ENCODE data around the gene NPL.
A peak's percentile ranks its signal among the peaks of the same experiment; 100 is the strongest.

NPL gene

DNA sequence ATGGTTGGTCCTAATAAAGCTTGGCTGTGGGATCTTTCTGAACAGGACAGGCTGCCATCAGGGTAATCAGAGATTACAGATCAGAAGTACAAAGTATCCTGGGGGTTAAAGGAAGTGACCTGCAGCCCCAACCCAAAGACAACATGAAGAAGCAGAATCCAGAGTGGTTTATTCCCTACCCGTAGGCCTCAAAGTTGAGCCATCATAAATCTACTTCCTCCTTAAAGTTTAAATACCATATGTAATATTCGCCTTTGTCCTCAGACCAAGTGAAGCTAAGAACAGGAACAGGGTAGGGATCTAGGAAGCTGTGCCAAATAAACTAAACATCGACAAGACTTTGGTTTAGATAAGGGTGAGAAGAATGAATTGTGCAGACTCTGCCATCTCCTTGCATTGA, 33.6 kb downstream of the NPL start:
- no peak for DNase-seq

DNA sequence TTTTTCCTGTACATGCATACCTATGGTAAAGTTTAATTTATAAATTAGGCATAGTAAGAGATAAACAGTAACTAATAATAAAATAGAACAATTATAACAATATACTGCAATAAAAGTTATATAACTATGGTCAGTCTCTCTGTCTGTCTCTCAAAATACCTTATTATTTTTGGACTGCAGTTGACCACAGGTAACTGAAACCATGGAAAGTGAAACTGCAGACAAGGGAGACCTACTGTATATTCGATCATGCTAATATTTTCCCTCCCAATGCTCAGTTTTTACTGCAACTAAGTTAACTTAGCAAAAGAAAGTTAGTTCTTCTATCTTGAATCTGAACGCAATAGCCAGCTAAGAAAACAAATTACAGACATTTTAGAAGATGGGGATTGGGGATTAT, 37.3 kb downstream of the NPL start:
- no peak for DNase-seq

DNA sequence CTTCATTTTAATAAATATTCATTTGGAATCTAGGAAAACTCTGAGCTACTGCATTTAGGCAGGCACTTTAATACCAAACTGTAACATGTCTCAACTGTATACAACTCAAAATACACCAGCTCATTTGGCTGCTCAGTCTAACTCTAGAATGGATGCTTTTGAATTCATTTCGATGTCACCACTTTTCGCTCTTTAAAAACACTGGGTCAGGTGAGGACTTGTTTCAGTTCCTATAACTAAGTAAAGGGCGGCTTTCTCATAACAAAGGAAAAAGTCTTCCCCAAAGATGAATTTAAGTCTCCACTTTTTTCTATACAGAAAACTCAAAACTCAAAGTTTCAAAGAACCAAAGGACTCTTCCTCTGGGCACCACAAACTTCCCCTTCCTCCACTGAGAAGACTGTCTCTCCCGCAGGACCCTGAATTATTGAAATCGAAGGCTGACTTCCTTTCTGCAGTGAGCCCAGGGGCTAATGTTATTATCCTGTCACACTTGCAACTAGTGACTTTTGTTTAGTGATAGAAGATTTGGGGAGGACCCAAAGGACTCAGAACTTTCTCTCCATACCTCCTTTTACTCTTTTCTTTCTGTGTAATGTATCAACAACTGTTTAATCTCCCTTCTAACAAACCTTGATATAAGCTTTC, 39.8 kb downstream of the NPL start:
- no peak for DNase-seq

DNA sequence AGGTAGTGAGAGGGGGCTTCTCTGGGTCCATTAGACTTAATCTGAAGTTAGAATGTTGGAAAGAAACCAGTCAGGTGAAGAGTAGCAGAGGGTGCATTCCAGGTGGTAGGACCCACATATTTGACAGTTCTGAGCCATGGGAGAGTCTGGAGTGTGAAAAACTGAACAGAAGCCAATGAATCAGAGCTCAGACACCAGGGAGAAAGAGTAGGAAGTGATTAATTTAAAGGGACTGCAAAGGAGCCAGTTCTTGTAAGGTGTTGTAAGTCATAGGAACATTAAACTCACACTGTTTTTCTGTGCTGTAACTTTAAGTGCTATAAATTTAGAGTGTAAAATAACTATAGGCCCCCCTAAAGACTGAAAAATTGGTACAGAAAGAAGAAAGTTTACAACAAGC, 43.7 kb downstream of the NPL start:
- DNase-seq = no peak

DNA sequence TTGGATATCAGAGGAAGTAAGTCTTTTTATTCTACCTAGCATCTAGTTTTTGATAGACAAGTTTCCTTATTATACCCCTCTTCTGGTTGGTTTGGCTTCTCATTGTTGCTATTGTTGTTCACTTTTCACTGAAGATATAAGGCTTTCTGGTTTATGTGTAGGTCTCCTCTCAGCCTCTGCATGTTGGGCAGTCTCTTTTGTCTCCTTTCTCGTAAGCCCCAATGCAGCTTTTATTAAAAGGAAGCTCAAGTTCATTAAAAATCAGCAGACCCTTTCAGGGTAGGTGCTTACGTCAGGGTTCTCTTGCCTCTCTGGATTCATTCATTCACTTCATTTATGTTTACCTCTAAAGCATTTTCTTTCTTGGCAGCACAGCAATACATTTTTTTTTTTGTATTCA, 44.8 kb downstream of the NPL start:
- DNase-seq = no peak

DNA sequence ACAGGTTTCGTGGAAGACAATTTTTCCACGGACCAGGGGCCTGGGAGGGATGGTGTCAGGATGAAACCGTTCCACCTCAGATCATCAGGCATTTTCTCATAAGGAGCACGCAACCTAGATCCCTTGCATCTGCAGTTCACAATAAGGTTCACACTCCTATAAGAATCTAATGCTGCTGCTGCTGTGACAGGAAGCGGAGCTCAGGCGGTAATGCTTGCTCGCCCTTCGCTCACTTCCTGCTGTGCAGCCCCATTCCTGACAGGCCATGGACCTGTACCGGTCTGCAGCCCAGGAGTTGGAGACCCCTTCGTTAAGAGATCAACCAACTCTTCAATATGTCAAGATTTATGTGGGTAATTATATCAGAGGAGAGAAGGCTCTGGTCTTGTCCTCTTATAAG, 46.2 kb downstream of the NPL start:
- DNase-seq = no peak

DNA sequence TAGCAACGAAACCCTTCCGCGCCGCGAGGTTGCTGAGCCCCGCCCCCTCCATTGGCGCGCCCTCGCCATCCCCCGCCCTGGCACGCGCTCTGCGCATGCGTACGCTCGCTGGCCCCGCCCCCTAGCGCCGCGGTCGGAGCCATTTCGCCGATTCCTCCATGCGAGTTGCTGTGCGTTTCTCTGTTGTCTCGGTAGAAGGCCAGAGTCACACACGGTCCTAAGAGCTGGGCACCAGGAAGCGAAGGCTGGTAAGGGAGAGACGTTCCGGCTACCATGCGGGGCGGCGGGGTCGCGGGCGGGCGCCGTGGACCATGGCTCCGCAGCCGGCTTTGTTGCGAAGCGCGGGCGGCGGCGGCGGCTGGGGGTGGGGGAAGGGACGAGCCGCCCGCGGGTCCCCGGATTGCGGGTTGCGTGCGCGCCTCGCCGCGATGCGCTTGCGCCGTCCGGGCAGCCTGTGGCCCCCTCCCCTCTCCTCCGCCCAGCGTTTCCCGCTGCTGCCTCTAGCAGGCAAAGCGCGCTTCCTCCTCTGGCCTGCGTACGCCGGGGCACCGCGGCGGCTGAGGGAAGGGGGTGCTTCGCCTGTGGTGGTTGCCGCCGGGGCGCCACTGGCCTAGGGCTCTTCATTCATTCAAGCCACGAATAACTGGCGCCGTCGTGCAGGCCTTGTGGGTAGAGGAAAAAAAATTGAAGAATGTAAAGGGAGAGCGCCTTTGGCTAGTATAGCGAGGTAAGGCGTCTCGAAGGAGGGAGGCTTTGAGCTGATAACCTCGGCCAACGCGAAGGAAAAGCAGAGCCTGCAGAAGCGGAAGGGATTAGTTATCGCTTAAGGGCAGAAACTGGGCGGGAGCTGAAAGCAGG, 49.9 kb downstream of the NPL start, which contains the start of gene DHX9:
DHX9 (plus strand) TSS at position 139 of the 858 bp plus-strand sequence. CDS start 3,220 bp downstream, outside the sequence.
- DNase-seq = peak; percentile 91

DNA sequence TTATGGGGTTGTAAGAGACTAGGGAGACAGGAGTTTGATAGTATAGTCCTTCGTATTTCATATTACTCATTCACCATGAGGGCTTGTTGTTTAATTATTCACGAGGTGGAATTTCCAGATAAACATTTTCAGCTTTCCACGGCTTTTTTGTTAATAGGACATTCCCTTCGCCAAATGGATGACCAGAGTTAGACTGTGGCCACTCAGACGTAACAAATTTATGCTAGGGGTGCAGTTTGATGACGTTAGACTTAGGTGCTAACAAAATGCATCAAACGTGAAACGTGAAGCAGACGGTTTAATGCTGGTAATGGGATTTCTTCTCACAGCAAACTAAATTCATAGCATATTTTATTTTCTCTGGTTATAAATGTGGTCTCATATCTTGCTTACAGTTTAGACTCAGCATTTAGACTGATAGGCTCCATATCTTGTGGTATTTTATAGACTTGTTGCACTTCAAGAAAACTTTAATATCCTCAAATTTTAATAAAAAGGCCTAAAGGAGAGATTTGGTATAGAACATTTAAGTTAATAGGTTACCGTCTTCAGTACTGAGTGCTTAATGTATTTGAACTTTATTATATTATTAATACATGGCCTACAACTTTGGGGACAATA, 51.9 kb downstream of the NPL start:
- DNase-seq = no peak

DNA sequence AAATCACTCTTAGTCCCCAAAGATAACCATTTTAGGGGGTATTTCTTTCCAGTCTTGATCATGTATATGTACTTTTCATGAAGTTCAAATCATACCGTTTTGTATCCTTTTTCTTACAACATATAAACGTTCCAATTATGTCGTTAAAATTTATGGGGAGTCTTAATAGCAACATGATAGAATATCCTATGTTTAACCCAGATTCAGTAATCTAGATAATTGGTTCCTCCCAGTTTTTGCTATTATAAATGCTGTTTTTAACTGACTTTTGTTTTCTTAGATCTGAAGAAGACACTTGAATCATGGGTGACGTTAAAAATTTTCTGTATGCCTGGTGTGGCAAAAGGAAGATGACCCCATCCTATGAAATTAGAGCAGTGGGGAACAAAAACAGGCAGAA, 52.7 kb downstream of the NPL start:
- DNase-seq = no peak

DNA sequence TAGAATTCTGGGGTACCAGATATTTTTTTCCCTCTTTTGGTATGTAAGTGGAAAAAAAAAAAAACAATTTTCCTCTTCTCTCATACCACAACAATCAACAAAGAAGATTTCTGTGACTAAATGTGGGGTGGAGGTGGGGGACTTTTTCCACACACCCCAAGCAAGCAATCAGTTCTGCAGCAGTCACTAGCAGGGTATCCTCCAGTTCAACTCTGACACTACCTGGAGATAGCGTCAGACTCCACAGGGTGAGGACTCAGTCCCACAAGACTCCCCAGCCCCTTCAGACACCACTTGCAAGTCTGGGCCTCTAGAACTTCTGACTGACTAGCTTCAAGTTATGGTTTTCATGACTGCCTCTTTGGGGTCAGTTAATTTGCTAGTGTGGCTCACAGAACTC, 55.8 kb downstream of the NPL start:
- DNase-seq = peak; percentile 16 to 28

DNA sequence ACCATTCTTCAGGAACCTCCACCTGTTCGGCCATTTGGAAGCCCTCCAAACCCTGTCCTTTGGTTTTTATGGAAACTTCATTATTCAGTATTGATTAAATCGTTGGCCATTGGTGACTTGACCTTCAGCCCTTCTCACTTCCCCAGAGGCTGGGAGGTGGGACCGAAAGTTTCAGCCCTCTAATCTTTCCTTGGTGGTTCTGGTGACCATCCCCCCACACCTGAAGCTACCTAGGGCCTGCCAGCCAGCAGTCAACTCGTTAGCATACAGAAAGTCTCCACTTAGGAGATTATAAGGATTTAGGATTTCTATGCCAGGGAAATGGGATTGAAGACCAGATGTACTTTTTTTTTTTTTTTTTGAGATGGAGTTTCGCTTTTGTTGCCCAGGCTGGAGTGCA, 56.3 kb downstream of the NPL start:
- no peak for DNase-seq

DNA sequence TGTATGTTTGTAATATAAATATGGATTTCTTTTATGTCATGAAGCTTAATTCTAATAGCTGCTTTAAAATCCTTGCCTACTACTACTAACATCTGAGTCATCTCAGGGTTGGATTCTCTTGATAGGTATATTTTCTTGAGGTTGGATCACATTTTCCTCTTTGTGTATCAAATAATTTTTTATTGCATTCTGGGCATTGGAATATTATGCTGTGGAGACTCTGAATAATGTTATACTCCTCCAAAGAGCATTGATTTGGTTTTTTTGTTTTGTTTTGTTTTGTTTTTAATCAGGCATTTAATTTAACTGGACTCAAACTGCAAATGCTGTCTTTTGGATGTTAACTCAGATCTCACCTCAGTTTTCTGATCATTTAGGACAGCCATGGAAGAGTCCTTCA, 57.5 kb downstream of the NPL start:
- no peak for DNase-seq

DNA sequence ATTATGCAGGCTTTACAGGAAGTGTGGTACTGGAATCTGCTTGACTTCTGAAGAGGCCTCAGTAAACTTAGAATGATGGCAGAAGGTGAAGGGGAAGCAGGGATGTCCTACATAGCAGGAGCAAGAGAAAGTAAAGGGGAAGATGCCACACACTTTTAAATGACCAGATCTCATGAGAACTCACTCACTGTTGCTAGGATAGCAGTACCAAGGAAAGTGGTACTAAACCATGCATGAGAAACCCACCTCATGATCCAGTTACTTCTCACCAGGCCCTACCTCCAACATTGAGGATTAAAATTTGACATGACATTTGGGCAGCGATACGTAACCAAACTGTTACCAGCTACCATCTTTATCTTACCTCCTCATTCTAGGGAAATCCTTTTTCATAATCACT, 59.2 kb downstream of the NPL start:
- no peak for DNase-seq

DNA sequence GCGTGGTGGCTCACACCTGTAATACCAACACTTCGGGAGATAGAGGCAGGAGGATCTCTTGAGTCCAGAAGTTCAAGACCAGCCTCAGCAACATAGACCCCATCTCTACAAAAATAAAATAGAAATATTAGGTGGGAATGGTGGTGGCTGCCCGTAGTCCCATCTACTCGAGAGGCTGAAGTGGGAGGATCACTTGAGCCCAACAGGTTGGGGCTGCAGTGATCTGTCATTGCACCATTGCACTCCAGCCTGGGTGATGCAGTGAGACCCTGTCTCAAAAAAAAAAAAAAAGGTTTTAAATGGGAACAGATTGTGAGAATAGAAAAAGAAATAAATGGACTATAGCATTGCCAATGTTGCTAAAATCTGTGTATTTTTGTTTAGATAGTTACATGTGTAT, 60.7 kb downstream of the NPL start:
- no peak for DNase-seq

DNA sequence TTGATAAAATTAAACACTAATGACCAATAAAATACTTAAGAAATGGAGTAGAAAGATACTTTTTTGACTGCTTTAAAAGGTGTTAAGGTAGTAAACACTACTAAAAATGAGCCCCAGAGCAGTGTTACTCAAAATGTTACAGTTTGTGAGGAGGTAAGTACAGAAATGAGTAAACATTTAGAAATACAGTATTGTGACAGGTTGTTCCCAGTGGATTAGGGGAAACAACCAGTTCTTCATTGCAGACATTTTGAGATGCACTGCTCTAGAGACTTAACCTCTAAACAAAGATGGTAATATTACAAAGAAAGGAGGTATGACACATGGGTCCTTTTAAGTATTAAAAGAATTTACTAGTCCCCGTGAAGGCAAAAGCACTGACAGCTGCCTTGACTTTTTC, 62.3 kb downstream of the NPL start:
- no peak for DNase-seq

DNA sequence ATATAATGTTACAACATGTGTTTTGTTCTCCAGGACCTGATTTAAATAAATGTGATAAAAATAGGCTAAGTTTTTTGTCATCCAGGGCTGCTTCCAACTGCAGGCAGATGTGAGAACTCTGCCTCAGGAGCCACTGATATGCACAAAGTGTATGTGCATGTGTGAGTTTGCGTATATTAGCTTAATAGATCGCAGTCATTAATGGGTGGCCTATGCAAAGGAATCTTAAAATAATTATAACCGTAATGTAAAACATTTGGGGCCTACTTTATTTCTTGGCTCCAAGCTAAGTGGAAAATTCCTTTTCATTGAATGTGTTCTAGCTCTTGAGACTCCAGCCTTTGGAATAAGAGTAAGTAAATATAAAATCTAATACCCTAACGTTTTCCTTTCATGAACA, 66.3 kb downstream of the NPL start:
- DNase-seq = no peak

DNA sequence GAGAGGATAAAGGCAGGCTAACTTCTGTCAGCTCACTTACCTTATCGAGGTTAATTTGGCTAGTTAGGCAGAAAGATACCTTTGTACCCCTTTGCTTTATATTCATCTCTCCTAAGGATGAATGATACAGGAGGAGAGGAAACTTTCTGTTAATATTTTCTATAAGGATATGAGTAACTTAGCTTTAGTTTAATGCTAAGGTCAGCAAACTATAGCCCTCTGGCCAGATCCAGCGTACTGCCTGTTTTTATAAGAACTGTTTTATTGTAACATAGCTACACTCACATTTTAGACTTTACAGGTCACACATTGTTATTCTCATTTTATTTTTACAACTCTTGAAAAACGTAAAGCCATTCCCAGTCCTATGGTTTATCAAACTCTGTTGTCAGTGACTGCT, 67.6 kb downstream of the NPL start:
- no peak for DNase-seq

DNA sequence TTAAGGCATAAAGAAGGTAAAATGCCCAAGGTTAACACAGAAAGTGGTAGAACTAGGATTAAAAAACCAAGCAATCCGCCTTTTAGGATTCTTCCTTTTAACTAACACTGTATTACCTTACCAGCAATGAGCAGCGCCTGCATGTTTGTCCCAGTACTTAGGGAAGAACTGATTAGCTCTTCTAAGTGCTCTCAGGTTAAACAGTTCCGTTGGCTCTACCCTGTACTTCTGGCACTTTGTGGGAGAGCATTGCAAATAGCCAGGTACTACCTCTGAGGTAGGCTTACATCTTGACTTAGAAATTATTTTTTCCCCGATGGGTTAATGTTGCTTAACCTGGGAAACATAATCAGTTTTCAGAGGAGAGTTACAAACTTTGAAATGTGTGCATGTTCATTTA, 71.1 kb downstream of the NPL start:
- no peak for DNase-seq

DNA sequence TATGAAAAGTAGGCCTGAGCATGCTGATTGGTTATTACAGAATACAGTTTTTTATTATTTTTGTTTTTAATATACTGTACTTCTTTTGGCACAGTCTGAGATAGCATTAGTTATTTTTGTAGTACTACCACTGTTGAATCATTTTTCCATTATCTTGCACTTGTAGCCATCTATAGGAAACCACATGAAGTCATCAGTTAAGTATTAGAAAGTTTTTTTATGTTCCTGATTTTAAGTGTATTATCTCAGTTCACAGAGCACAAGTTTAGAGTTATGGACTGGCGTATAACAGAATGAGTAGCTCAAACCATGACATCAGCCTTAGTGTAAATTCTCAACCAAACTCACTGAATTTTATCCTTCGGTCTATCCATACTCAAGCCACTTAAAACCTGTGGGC, 72.4 kb downstream of the NPL start:
- no peak for DNase-seq

DNA sequence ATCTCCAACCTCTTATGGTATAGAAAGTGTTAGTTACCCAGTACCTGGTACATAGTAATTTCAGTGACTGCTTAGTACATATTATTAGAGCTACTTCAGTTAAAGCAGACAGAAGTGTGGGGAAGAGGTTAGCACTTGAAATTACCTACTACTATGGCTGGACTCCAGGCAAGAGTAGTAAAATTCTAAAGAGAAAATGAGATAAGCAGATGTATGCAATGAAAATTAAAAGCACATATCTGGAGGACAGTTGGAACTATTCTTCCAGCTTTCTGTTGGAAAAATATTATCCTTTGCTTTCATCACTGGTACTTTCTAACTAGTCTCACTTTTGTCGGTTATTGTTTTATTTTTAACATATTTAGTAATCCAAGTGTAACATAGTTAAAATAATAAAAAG, 73.3 kb downstream of the NPL start:
- no peak for DNase-seq

DNA sequence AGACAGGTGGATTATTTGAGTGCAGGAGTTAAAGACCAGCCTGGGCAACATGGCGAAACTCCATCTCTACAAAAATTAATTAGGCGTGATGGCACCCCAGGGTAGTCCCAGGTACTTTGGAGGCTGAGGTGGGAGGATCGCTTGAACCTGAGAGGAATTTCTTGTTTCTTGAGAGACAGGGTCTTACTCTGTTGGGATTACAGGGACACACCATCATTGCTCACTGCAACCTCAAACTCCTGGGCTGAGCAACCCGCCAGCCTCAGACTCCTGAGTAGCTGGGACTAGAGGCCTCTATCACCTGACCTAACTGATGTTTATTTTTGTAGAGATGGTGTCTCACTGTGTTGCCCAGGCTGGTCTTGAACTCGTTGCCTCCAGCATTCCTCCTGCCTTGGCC, 74.4 kb downstream of the NPL start:
- DNase-seq = no peak

DNA sequence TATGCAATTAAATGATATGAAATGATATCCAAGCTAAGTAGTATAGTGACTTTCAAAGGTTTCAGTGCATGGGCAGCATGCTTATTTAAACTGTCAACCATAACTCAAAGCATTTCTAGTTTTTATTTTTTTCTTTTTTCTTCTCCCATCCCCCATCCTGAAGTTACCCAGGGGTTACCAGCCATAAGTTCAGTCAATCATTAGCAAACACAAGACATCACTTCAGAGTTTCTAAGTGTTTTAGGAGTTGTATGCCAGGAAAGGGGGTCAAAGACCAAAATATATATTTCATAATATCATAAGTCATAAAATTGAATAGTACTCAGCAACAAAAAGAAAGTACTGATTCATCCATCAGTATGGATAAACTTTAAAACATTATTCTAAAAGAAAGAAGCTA, 78.3 kb downstream of the NPL start:
- DNase-seq = no peak

DNA sequence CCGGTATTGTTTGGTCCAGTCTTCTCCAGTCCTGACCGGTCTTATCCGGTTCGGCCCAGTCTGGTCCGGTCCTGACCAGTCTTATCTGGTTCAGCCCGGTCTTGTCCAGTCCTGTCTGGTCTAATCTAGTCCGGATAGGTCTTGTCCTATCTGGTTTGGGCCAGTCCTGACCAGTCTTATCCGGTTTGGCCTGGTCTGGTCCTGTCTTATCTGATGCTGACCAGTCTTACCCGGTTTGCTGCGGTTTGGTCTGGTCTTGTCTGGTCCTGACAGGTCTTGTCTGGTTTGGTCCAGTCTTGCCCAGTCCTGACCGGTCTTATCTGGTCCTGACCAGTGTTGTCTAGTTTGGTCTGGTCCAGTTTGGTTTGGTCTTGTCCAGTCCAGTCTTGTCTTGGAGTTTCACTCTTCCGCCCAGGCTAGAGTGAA, 79.7 kb downstream of the NPL start:
- DNase-seq = no peak

DNA sequence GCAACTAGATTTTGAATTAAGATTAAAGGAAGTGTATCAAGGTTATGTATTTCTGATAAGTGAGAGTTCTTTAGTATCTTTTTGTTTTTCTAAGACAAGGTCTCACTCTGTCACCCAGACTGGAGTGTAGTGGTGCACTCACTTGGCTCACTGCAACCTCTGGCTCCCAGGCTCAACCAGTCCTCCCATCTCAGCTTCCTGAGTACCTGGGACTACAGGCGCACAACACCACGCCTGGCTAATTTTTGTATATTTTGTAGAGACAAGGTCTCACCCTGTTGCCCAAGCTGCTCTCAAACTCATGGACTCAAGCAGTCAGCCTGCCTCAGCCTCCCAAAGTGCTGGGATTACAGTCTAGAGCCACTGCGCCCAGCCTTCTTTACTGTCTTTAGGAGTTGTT, 83.3 kb downstream of the NPL start:
- DNase-seq = no peak

All from activated CD4-positive, alpha-beta T cell treated with anti-CD3 and anti-CD28 coated beads, Interleukin-2, amount 50 U/mL, for 4 hours (primary cell).